Cardiac fibroblast (primary cell): Measurements from ENCODE around the gene NUP188.
A peak's percentile ranks its signal among the peaks of the same experiment; 100 is the strongest.
"Not testable (repeated sequence)": the region's sequence is repeated elsewhere in the genome, so short reads cannot be mapped to it uniquely, and the experiment has no call there.

ENCODE experiments used
- DNase-seq, 2 donors: peaks; one replicate each; pipeline versions ENCODE4 v3.0.0 to v3.0.0-alpha.2; 2010; ENCODE audit warnings: low read depth in 2 of 2
- H3K4me3 ChIP-seq, 2 donors: replicated peaks in 1 of 2; 1 replicate in 1 of 2; 2 replicates in 1 of 2; pipeline ENCODE4 v1.5.1; 2011; ENCODE audit warnings: low read depth in 2 of 2, low read length in 2 of 2, mild to moderate bottlenecking in 2 of 2, moderate library complexity in 1 of 2
- CTCF ChIP-seq: IDR thresholded peaks from one replicate; pipeline ENCODE4 v1.5.1; 2011; ENCODE audit warnings: low read depth, mild to moderate bottlenecking, low read length, inconsistent platforms

The NUP188 gene

GRCh38 chr9:129028192-129028966, 80.9 kb downstream of the NUP188 start, which contains the start of gene SH3GLB2:
Gene SH3GLB2 (minus strand): TSS chr9:129028331. CDS start chr9:129028154, 177 bp downstream.
- TF ChIP-seq CTCF, result peak; percentile 81

GRCh38 chr9:129030191-129030590, 82.7 kb downstream of the NUP188 start:
- TF ChIP-seq CTCF, result no peak
- no peak overlapping the region for H3K4me3 ChIP-seq
- DNase-seq, result no peak

More at GRCh38 chr9:129028192-129028966, 80.9 kb downstream of the NUP188 start, which contains the start of gene SH3GLB2:
- DNase-seq, result peak; percentile 97 to 99
- H3K4me3 ChIP-seq, result peak within 1 kb of the TSS; percentile 68 to 79

- H3K4me3 ChIP-seq, result no peak overlapping the region
- no peak for TF ChIP-seq CTCF
- DNase-seq, result no peak
These were observed 84.0 kb downstream of the NUP188 start for GRCh38 chr9:129031514-129031913.

- DNase-seq, result no peak
- no peak for TF ChIP-seq CTCF
These were observed 85.2 kb downstream of the NUP188 start for GRCh38 chr9:129032541-129033159.

GRCh38 chr9:129033216-129033615, 85.7 kb downstream of the NUP188 start:
- DNase-seq, result no peak

More at GRCh38 chr9:129032541-129033159, 85.2 kb downstream of the NUP188 start:
- no peak overlapping the region for H3K4me3 ChIP-seq

GRCh38 chr9:129035838-129036237, 88.3 kb downstream of the NUP188 start:
- not testable (repeated sequence) for DNase-seq
- peak overlapping the region; percentile 17 to 35 for H3K4me3 ChIP-seq

More at GRCh38 chr9:129033216-129033615, 85.7 kb downstream of the NUP188 start:
- no peak overlapping the region for H3K4me3 ChIP-seq
- TF ChIP-seq CTCF, result no peak

- TF ChIP-seq CTCF, result no peak
- DNase-seq, result peak; percentile 99
These were observed 88.9 kb downstream of the NUP188 start, which contains the start of gene MIGA2 for GRCh38 chr9:129036241-129036922. Gene MIGA2 (plus strand): TSS chr9:129036626. CDS start chr9:129040595, 3,969 bp downstream.

More at GRCh38 chr9:129036241-129036922, 88.9 kb downstream of the NUP188 start, which contains the start of gene MIGA2:
- peak within 1 kb of the TSS; percentile 100 for H3K4me3 ChIP-seq
